HEK293 (cell line): Measurements from ENCODE around the gene OCIAD1.

ENCODE experiments used
- CTCF ChIA-PET: fragments of 350-600 bp; formaldehyde crosslinking; extraction: SDS; loops from one replicate; lab custom pipeline; 2021; ENCODE audit warnings: antibody characterized with exemption; lab: Yijun Ruan, JAX
- POLR2A ChIA-PET: fragments of 300-600 bp; formaldehyde crosslinking; extraction: SDS; loops from one replicate; lab custom pipeline; 2020; ENCODE audit warnings: antibody characterized with exemption, inconsistent platforms; lab: Yijun Ruan, JAX
- H3K27ac ChIP-seq: fragments of 200-500 bp; sonication (Bioruptor generic); 2 replicates; pipeline ENCODE4 v1.5.1; 2014; ENCODE audit warnings: low read depth, low read length, control low read depth, inconsistent platforms; ENCODE audit errors: extremely low read depth
- H3K36me3 ChIP-seq, 2 experiments: fragments of 200-500 bp in 1 of 2; sonication (Bioruptor generic) in 1 of 2; 1 replicate in 1 of 2; 2 replicates in 1 of 2; pipeline ENCODE4 v1.5.1; 2014 to 2017; ENCODE audit warnings: inconsistent platforms in 2 of 2, low read length in 2 of 2; ENCODE audit not compliant: control insufficient read depth in 2 of 2, insufficient read depth in 1 of 2
- H3K4me1 ChIP-seq: fragments of 200-500 bp; sonication (Bioruptor generic); 2 replicates; pipeline ENCODE4 v1.5.1; 2014; ENCODE audit warnings: mild to moderate bottlenecking, low read length, inconsistent platforms; ENCODE audit not compliant: control insufficient read depth, insufficient read depth
- H3K4me3 ChIP-seq: 2 replicates; pipeline ENCODE4 v1.5.1; 2011; ENCODE audit warnings: low read depth, mild to moderate bottlenecking, control low read depth, low read length, moderate library complexity
- H3K9me3 ChIP-seq: fragments of 200-500 bp; sonication (Bioruptor generic); 2 replicates; pipeline ENCODE4 v1.5.1; 2014; ENCODE audit warnings: low read depth, low read length, inconsistent platforms; ENCODE audit not compliant: control insufficient read depth, insufficient read depth
- HOXA7 ChIP-seq: sonication (generic); formaldehyde crosslinking; IDR thresholded peaks from 2 replicates; pipeline ENCODE4 v1.8.1; 2022; ENCODE audit warnings: missing genetic modification reagents, borderline replicate concordance
- KLF10 ChIP-seq: fragments of 450-650 bp; IDR thresholded peaks from 2 replicates; pipeline ENCODE4 v1.5.1; 2018; ENCODE audit warnings: missing biosample characterization, mild to moderate bottlenecking, missing genetic modification characterization
- KLF7 ChIP-seq: fragments of 450-650 bp; formaldehyde crosslinking; IDR thresholded peaks from 2 replicates; pipeline ENCODE4 v1.5.1; 2016; ENCODE audit warnings: missing biosample characterization, missing genetic modification characterization, borderline replicate concordance
- MEIS1 ChIP-seq: sonication (generic); formaldehyde crosslinking; IDR thresholded peaks from 2 replicates; pipeline ENCODE4 v1.8.1; 2022; ENCODE audit warnings: missing genetic modification reagents, mild to moderate bottlenecking, borderline replicate concordance
- REPIN1 ChIP-seq: fragments of 450-650 bp; formaldehyde crosslinking; IDR thresholded peaks from 2 replicates; pipeline ENCODE4 v1.5.1; 2017; ENCODE audit warnings: missing biosample characterization, missing genetic modification characterization, low read depth
- SCRT2 ChIP-seq: fragments of 450-650 bp; formaldehyde crosslinking; IDR thresholded peaks from 2 replicates; pipeline ENCODE4 v1.5.1; 2016; ENCODE audit warnings: missing biosample characterization, missing genetic modification characterization
- SP2 ChIP-seq: fragments of 450-650 bp; formaldehyde crosslinking; IDR thresholded peaks from 2 replicates; pipeline ENCODE4 v1.5.1; 2016; ENCODE audit warnings: missing biosample characterization, missing genetic modification characterization
- ZBTB21 ChIP-seq: fragments of 450-650 bp; formaldehyde crosslinking; IDR thresholded peaks from 2 replicates; pipeline ENCODE4 v1.5.1; 2017; ENCODE audit warnings: missing biosample characterization, missing genetic modification characterization
- ZBTB48 ChIP-seq: fragments of 450-650 bp; formaldehyde crosslinking; IDR thresholded peaks from 2 replicates; pipeline ENCODE4 v1.5.1; 2016; ENCODE audit warnings: missing biosample characterization, missing genetic modification characterization
- ZBTB6 ChIP-seq: fragments of 450-650 bp; formaldehyde crosslinking; IDR thresholded peaks from 2 replicates; pipeline ENCODE4 v1.5.1; 2017; ENCODE audit warnings: missing biosample characterization, missing genetic modification characterization
- ZBTB7A ChIP-seq: fragments of 450-650 bp; formaldehyde crosslinking; IDR thresholded peaks from 2 replicates; pipeline ENCODE4 v1.5.1; 2016; ENCODE audit warnings: low read depth, missing biosample characterization, missing genetic modification characterization
- ZIC2 ChIP-seq: fragments of 450-650 bp; formaldehyde crosslinking; IDR thresholded peaks from 2 replicates; pipeline ENCODE4 v1.5.1; 2016; ENCODE audit warnings: missing biosample characterization, missing genetic modification characterization
- ZNF140 ChIP-seq: fragments of 450-650 bp; formaldehyde crosslinking; IDR thresholded peaks from 2 replicates; pipeline ENCODE4 v1.5.1; 2016; ENCODE audit warnings: missing biosample characterization, missing genetic modification characterization
- ZNF211 ChIP-seq: fragments of 450-650 bp; formaldehyde crosslinking; IDR thresholded peaks from 2 replicates; pipeline ENCODE4 v1.5.1; 2016; ENCODE audit warnings: low read depth, missing biosample characterization, missing genetic modification characterization
- ZNF221 ChIP-seq: fragments of 450-650 bp; formaldehyde crosslinking; IDR thresholded peaks from 2 replicates; pipeline ENCODE4 v1.5.1; 2017; ENCODE audit warnings: missing biosample characterization, missing genetic modification characterization, borderline replicate concordance
- ZNF391 ChIP-seq: fragments of 450-650 bp; formaldehyde crosslinking; IDR thresholded peaks from 2 replicates; pipeline ENCODE4 v1.5.1; 2016; ENCODE audit warnings: low read depth, missing biosample characterization, missing genetic modification characterization, borderline replicate concordance
- ZNF544 ChIP-seq: fragments of 450-650 bp; formaldehyde crosslinking; IDR thresholded peaks from 2 replicates; pipeline ENCODE4 v1.5.0; 2017; ENCODE audit warnings: missing biosample characterization, missing genetic modification characterization
- ZNF610 ChIP-seq: fragments of 450-650 bp; formaldehyde crosslinking; IDR thresholded peaks from 2 replicates; pipeline ENCODE4 v1.5.1; 2016; ENCODE audit warnings: missing biosample characterization, missing genetic modification characterization, borderline replicate concordance
- ZNF677 ChIP-seq: fragments of 450-650 bp; IDR thresholded peaks from 2 replicates; pipeline ENCODE4 v1.5.0; 2018; ENCODE audit warnings: missing biosample characterization, mild to moderate bottlenecking, missing genetic modification characterization, moderate library complexity
- ZNF747 ChIP-seq: fragments of 450-650 bp; formaldehyde crosslinking; IDR thresholded peaks from 2 replicates; pipeline ENCODE4 v1.5.1; 2016; ENCODE audit warnings: missing biosample characterization, missing genetic modification characterization
- ZNF776 ChIP-seq: fragments of 450-650 bp; formaldehyde crosslinking; IDR thresholded peaks from 2 replicates; pipeline ENCODE4 v1.5.0; 2017; ENCODE audit warnings: missing biosample characterization, missing genetic modification characterization, borderline replicate concordance
- ZNF785 ChIP-seq: fragments of 450-650 bp; formaldehyde crosslinking; IDR thresholded peaks from 2 replicates; pipeline ENCODE4 v1.5.1; 2016; ENCODE audit warnings: missing biosample characterization, missing genetic modification characterization
- ZSCAN16 ChIP-seq: fragments of 450-650 bp; formaldehyde crosslinking; IDR thresholded peaks from 2 replicates; pipeline ENCODE4 v1.5.1; 2016; ENCODE audit warnings: missing biosample characterization, missing genetic modification characterization
- ZSCAN23 ChIP-seq: fragments of 450-650 bp; formaldehyde crosslinking; IDR thresholded peaks from 2 replicates; pipeline ENCODE4 v1.5.1; 2016; ENCODE audit warnings: missing biosample characterization, missing genetic modification characterization
- ZXDB ChIP-seq: fragments of 450-650 bp; formaldehyde crosslinking; IDR thresholded peaks from 2 replicates; pipeline ENCODE4 v1.5.1; 2016; ENCODE audit warnings: missing biosample characterization, missing genetic modification characterization
- TF ChIP-seq, protein P1 (sequence below): sonication (generic); formaldehyde crosslinking; IDR thresholded peaks from 2 replicates; pipeline ENCODE4 v1.8.1; 2022; ENCODE audit warnings: mild to moderate bottlenecking, moderate library complexity, missing genetic modification reagents
- TF ChIP-seq, protein P2 (sequence below): fragments of 450-650 bp; formaldehyde crosslinking; IDR thresholded peaks from 2 replicates; pipeline ENCODE4 v1.5.1; 2016; ENCODE audit warnings: missing biosample characterization, missing genetic modification characterization
- TF ChIP-seq, protein P3 (sequence below): fragments of 450-650 bp; formaldehyde crosslinking; IDR thresholded peaks from 2 replicates; pipeline ENCODE4 v1.5.1; 2017; ENCODE audit warnings: missing biosample characterization, missing genetic modification characterization

Gene OCIAD1

DNA sequence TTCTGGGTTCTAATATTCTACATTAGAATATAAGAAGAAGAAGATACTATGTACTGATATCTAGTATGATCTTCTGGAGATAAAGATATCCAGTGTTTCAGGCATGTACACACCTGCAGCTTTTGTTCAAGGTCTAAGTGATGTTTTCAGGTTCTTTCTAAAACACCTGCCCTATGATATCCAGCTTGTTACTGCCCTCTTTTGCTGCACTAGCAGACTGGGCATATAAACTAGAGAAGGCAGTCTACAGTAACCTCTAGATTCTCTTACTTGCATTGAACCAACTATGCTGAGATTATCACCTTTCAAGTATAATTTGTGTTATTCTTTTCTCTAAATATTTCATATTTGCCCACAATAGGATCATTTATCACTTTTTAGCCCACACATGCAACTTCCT, 48.9 kb upstream of the OCIAD1 start:
- peaks cover 2% of the 10 kb centered on the region; the same call in 1 of the 2 replicates for H3K4me1 ChIP-seq
- no peak for TF ChIP-seq ZNF221 (tag by site-specific recombination)
- TF ChIP-seq ZBTB7A (tag by site-specific recombination), result no peak
- no peak for TF ChIP-seq REPIN1 (tag by site-specific recombination)
- no peak for TF ChIP-seq ZNF211 (tag by site-specific recombination)
- no peak for TF ChIP-seq MEIS1
- TF ChIP-seq, protein P1, sequence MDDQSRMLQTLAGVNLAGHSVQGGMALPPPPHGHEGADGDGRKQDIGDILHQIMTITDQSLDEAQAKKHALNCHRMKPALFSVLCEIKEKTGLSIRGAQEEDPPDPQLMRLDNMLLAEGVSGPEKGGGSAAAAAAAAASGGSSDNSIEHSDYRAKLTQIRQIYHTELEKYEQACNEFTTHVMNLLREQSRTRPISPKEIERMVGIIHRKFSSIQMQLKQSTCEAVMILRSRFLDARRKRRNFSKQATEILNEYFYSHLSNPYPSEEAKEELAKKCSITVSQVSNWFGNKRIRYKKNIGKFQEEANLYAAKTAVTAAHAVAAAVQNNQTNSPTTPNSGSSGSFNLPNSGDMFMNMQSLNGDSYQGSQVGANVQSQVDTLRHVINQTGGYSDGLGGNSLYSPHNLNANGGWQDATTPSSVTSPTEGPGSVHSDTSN (CRISPR knock-in tag), result no peak
- TF ChIP-seq ZBTB21, result no peak
- TF ChIP-seq, all 188 proteins: peak for 0
- Histone ChIP-seq H3K36me3 (no peaks in the 10 kb centered on the region), H3K27ac (no peak overlapping the region), H3K4me3 (no peak overlapping the region), H3K9me3 (no peaks in the 10 kb centered on the region)
- CTCF ChIA-PET, result interaction anchor here (1.4 to 2.3 kb wide), 2 partner anchors 162 to 203 kb away, joined by 4 to 6 read pairs; no protein-coding TSS in a partner anchor
- POLR2A ChIA-PET, result no interaction called here

- H3K4me1 ChIP-seq, result no peaks in the 10 kb centered on the region
- ChIA-PET POLR2A (no interaction called here), CTCF (no interaction called here)
- no peaks in the 10 kb centered on the region for H3K36me3 ChIP-seq
- H3K27ac ChIP-seq, result no peak overlapping the region
- TF ChIP-seq ZNF677 (tag by site-specific recombination) (no peak), ZNF776 (tag by site-specific recombination) (no peak), ZSCAN16 (tag by site-specific recombination) (no peak), KLF7 (no peak), ZNF391 (no peak)
- H3K4me3 ChIP-seq, result no peak overlapping the region
- no peaks in the 10 kb centered on the region for H3K9me3 ChIP-seq
These were observed 45.6 kb upstream of the OCIAD1 start for GRCh38 chr4:48785302-48785701.

DNA sequence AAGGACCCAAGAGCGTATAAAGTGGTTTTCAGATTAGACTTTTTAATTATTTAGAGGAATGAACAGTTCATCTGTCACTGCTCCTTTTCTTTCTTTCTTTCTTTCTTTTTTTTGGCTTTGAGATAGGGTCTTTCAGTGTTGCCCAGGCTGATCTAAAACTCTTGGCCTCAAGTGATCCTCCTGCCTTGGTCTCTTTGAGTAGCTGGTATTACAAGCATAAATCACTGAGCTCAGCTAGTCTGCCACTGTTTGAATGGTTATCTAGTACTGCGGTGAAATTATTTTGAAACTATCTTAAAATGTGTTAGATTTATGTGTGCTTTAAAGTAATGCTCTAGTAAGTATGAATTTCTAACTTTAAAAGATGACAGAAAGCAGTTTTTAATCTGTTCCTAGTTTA, 44.3 kb upstream of the OCIAD1 start:
- Histone ChIP-seq H3K9me3 (no peaks in the 10 kb centered on the region), H3K27ac (no peak overlapping the region), H3K4me3 (no peak overlapping the region), H3K4me1 (no peaks in the 10 kb centered on the region), H3K36me3 (no peaks in the 10 kb centered on the region)
- CTCF ChIA-PET, result no interaction called here
- POLR2A ChIA-PET, result no interaction called here
- TF ChIP-seq ZXDB, result no peak
- no peak for TF ChIP-seq ZNF610 (tag by site-specific recombination)
- TF ChIP-seq ZNF544 (tag by site-specific recombination), result no peak
- TF ChIP-seq ZNF140, result no peak
- no peak for TF ChIP-seq ZIC2 (tag by site-specific recombination)
- TF ChIP-seq ZBTB21, result no peak
- no peak for TF ChIP-seq KLF10 (tag by site-specific recombination)
- no peak for TF ChIP-seq HOXA7 (CRISPR knock-in tag)
- TF ChIP-seq, protein P2, sequence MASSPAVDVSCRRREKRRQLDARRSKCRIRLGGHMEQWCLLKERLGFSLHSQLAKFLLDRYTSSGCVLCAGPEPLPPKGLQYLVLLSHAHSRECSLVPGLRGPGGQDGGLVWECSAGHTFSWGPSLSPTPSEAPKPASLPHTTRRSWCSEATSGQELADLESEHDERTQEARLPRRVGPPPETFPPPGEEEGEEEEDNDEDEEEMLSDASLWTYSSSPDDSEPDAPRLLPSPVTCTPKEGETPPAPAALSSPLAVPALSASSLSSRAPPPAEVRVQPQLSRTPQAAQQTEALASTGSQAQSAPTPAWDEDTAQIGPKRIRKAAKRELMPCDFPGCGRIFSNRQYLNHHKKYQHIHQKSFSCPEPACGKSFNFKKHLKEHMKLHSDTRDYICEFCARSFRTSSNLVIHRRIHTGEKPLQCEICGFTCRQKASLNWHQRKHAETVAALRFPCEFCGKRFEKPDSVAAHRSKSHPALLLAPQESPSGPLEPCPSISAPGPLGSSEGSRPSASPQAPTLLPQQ (tag by site-specific recombination), result no peak
- no peak for TF ChIP-seq ZBTB6 (tag by site-specific recombination)
- TF ChIP-seq ZNF747 (tag by site-specific recombination), result no peak
- no peak for TF ChIP-seq ZBTB48 (tag by site-specific recombination)
- TF ChIP-seq ZNF785 (tag by site-specific recombination), result no peak
- TF ChIP-seq ZSCAN16 (tag by site-specific recombination), result no peak
- TF ChIP-seq, protein P3, sequence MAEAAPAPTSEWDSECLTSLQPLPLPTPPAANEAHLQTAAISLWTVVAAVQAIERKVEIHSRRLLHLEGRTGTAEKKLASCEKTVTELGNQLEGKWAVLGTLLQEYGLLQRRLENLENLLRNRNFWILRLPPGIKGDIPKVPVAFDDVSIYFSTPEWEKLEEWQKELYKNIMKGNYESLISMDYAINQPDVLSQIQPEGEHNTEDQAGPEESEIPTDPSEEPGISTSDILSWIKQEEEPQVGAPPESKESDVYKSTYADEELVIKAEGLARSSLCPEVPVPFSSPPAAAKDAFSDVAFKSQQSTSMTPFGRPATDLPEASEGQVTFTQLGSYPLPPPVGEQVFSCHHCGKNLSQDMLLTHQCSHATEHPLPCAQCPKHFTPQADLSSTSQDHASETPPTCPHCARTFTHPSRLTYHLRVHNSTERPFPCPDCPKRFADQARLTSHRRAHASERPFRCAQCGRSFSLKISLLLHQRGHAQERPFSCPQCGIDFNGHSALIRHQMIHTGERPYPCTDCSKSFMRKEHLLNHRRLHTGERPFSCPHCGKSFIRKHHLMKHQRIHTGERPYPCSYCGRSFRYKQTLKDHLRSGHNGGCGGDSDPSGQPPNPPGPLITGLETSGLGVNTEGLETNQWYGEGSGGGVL, result no peak
- TF ChIP-seq ZSCAN23 (tag by site-specific recombination), result no peak
- TF ChIP-seq SP2 (tag by site-specific recombination), result no peak
- TF ChIP-seq SCRT2, result no peak
